Non-pigmented ciliary epithelial cell (primary cell): Measurements from ENCODE around the gene PROCR.
"Not testable (repeated sequence)": the region's sequence is repeated elsewhere in the genome, so short reads cannot be mapped to it uniquely, and the experiment has no call there.

Experiments
- DNase-seq: peaks from one replicate; pipeline ENCODE4 v3.0.0-alpha.2; 2010; ENCODE audit warnings: low read depth

Gene PROCR

GRCh38 chr20:35171753-35172433 is at the start of gene PROCR:
PROCR (plus strand) TSS chr20:35172072; CDS start chr20:35172155, 83 bp downstream.
- peak; percentile 48 for DNase-seq

DNA sequence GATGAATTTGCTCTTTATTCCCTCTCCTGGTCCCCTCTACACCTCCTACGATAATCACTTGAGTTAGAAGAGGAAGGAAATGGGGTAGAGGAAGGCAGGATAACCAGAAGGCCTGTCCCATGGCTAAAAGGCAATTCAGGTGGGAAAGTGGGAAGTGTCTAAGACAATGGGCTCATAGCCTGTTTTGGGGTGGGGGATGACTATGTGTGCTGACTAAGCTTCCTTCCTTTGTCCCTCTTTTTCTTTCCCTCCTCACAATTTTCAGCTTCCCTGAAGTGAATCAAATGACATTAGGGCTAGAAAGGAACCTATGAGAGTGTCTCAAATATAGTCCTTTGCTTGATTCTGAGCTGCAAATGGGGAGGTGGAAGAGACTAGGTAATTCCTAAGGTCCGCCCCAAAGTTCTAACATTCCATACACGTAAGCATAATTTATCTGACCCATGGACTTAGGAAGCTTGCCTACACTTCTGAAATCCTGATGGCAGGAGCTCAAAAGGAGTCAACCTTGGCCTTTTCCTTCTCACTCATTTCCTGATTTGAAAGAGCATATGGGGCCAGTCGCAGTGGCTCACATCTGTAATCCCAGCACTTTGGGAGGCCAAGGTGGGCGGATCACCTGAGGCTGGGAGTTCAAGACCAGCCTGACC is 49.0 kb upstream of the PROCR start:
- DNase-seq = no peak

DNA sequence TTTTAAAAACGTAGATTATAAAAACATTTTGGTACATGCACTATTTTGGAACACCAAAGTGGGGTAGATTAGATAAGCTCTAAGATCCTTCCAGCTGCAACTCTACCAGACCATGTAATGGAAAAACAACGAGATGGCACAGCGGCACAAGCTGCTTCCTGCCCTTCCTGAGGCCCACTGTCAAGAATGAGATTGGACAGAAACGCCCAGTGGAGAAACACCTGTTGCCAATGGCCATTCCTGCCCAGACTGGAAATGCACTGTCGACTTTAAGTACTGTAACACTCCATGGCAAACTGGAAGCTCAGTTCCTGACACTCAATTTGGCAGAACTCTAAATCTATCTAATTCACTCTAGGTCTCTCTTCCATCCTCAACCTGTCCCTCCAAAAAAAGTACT is 46.1 kb upstream of the PROCR start:
- no peak for DNase-seq

- DNase-seq = no peak
Measured at GRCh38 chr20:35129647-35130069, 42.2 kb upstream of the PROCR start.

- DNase-seq = no peak
Measured at GRCh38 chr20:35131934-35132333, 39.9 kb upstream of the PROCR start.

GRCh38 chr20:35133031-35133430 is 38.8 kb upstream of the PROCR start:
- DNase-seq = no peak

- DNase-seq = no peak
Measured at GRCh38 chr20:35133735-35134134, 38.1 kb upstream of the PROCR start.

DNA sequence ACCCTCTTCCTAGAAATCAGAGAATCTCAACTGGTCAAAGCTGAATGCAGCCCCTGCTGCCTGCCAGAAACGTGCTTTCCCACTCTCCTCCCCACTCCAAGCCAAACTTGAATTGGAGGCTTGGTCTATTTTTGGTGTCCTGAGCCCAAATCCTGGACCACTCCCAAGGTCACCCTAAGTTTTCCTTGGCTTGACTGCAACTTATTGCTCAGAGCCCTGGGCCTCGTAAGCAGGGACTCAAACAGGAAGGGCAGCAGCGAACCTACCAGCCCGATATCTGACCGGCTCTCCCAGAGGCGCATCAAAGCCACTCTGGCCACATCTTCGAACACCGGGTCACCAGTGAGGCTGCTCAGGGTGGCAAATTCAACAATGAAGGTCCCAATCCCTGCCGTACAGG is 37.4 kb upstream of the PROCR start:
- DNase-seq = no peak

GRCh38 chr20:35134880-35135279 is 37.0 kb upstream of the PROCR start:
- no peak for DNase-seq

- no peak for DNase-seq
Measured at GRCh38 chr20:35135867-35136586, 35.8 kb upstream of the PROCR start.

GRCh38 chr20:35144694-35145093 is 27.2 kb upstream of the PROCR start:
- DNase-seq = no peak

- DNase-seq = no peak
Measured at GRCh38 chr20:35145141-35145564, 26.7 kb upstream of the PROCR start.

GRCh38 chr20:35146299-35146919 is 25.5 kb upstream of the PROCR start:
- no peak for DNase-seq

DNA sequence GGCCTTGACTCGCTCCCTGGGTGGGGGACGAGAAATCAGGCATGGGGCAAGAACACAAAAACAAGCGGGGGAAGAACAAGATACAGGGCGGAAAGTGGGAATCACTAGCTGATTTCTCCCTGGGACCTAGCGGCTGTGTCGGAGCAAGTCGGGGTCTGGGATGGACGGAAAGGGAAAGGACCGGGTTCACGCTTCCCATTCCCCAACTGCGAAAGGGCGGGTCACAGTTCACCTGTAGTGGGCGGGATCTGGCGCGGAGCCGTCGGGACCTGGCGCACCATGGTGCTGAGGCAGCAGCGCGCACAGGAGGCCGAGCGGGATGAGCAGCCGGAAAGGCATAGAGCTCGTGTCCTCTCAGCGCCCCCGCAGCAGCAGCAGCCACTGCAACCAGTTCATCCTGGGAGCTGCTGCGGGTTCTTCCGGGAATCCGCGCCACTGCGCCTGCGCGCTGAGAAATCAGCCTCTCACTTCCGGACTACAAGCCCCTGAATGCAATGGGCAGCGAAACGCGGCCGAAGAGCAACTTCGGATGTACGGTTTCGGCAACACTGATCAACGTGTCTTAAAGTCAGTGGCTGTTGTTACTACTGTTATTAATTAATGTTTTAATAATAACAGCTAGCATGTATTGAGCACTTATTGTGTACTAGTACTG is 24.8 kb upstream of the PROCR start, which contains the start of gene EDEM2:
TSS of gene EDEM2 (minus strand) at position 417 of the 655 bp plus-strand sequence. CDS start at position 339, 78 bp downstream.
- DNase-seq = peak; percentile 88

DNA sequence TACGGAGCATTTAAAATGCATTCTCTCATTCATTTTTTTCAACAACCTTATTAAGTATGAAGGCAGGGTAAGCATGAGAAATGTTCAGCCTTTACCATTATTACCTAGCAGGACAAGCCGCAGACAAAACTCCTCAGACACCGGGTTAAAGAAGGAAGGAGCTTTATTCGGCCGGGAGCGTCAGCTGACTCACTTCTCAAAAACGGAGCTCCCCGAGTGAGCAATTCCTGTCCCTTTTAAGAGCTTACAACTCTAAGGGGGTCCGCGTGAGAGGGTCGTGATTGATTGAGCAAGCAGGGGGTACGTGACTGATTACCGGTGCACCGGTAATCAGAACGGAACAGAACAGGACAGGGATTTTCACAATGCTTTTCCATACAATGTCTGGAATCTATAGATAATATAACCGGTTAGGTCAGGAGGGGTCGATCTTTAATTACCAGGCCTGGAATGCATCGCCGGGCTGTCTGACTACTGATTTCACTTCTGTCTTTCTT is 24.2 kb upstream of the PROCR start:
- DNase-seq = not testable (repeated sequence)

GRCh38 chr20:35150846-35151579 is 20.9 kb upstream of the PROCR start:
- no peak for DNase-seq

DNA sequence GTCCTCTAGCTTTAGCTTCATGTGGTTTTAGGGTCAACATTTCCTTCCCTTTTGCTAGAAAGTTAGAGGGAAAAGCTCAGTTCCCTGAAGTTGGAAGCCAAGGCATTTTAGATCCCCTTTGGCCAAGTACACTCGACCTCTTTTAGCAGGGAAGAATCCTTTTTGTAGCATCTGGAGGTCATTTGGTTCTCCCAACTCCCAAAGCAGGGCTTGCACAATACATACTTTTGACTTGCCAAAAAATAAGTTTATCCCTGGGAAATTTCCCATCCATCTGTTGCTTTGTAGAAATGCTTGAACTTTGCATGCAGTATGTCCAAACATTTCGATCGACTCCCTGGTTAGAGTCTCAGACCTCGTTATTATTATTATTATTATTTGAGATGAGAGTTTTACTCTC is 20.1 kb upstream of the PROCR start:
- DNase-seq = no peak

DNA sequence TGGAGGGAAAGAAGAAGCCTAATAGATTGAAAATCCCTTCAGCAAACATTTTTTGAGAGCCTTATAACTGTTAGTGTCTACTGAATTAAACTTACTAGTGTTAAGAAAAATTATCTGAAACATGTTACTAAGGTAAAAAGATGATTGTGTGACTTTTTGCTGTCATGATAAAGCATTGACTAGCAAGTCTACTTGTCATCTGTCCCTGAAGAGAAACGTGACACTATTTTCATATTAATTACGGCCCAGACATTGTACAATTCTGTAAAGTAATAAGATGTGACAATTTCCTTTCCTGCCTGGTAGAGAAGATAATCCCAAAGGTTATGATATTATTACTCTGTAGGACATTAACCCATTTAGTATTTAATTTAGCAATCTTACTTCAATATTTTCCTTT is 15.9 kb upstream of the PROCR start:
- no peak for DNase-seq

DNA sequence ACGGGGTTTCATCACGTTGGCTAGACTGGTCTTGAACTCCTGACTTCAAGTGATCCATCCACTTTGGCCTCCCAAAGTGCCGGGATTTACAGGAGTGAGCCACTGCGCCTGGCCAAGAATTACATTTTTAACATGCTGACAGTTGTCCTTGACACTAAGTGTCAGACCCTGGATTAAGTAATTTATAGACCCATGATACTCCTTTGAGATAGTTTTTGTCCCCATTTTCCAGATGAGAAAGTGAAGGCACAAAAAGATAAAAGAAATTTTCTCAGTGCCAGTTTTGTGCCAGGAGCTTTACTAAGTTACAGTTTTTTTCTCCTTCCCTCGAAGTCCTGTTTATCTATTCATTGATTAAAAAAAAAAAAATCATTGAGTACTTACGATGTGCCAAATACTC is 14.9 kb upstream of the PROCR start:
- no peak for DNase-seq

- not testable (repeated sequence) for DNase-seq
Measured at GRCh38 chr20:35160341-35160740, 11.5 kb upstream of the PROCR start.

- not testable (repeated sequence) for DNase-seq
Measured at GRCh38 chr20:35164531-35164930, 7.3 kb upstream of the PROCR start.
